K562 (cell line): ENCODE results near the gene GOLT1A. TPM values are rescaled to one million over a fixed set of nuclear protein-coding genes. Genes with fewer than 3 reads are reported as not detected.

Source experiments
- CLOCK ChIP-seq: fragments of 250-450 bp; sonication (Bioruptor Pico); IDR thresholded peaks from 2 replicates; pipeline ENCODE4 v1.4.0; 2020; ENCODE audit warnings: mild to moderate bottlenecking, moderate library complexity, borderline replicate concordance
- DEAF1 ChIP-seq: fragments of 450-650 bp; formaldehyde crosslinking; IDR thresholded peaks from 2 replicates; pipeline ENCODE4 v1.4.0; 2020; ENCODE audit warnings: mild to moderate bottlenecking, moderate library complexity
- E4F1 ChIP-seq: fragments of 250-450 bp; sonication (Bioruptor Pico); IDR thresholded peaks from 2 replicates; pipeline ENCODE4 v1.5.0; 2021; ENCODE audit warnings: mild to moderate bottlenecking, borderline replicate concordance
- ELK3 ChIP-seq: fragments of 450-650 bp; formaldehyde crosslinking; IDR thresholded peaks from 2 replicates; pipeline ENCODE4 v1.4.0; 2020; ENCODE audit warnings: mild to moderate bottlenecking
- MXD1 ChIP-seq: fragments of 250-450 bp; sonication (Bioruptor Pico); IDR thresholded peaks from 2 replicates; pipeline ENCODE4 v1.8.0; 2021; ENCODE audit warnings: borderline replicate concordance, mild to moderate bottlenecking, moderate library complexity; ENCODE audit not compliant: poor library complexity, severe bottlenecking
- PCBP2 ChIP-seq: fragments of 200-400 bp; formaldehyde crosslinking; IDR thresholded peaks from 2 replicates; pipeline ENCODE4 v1.6.1; 2018; ENCODE audit warnings: low read length, low read depth, mild to moderate bottlenecking, moderate library complexity; ENCODE audit not compliant: poor library complexity, severe bottlenecking
- PRMT5 ChIP-seq: sonication (generic); formaldehyde crosslinking; IDR thresholded peaks from 2 replicates; pipeline ENCODE4 v1.5.0; 2020; ENCODE audit warnings: missing genetic modification reagents
- RBM39 ChIP-seq: fragments of 200-400 bp; formaldehyde crosslinking; optimal IDR thresholded peaks from 2 replicates; pipeline ENCODE3; 2018; ENCODE audit warnings: low read depth, low read length
- RHOXF2B ChIP-seq: fragments of 250-450 bp; sonication (Bioruptor Pico); conservative IDR thresholded peaks from 2 replicates; pipeline ENCODE4 v1.5.1; 2021
- THRB ChIP-seq: fragments of 450-650 bp; formaldehyde crosslinking; conservative IDR thresholded peaks from 2 replicates; pipeline ENCODE4 v1.4.0; 2022; ENCODE audit warnings: mild to moderate bottlenecking, missing genetic modification characterization
- YBX1 ChIP-seq: fragments of 450-650 bp; IDR thresholded peaks from 2 replicates; pipeline ENCODE4 v1.7.1; 2016; ENCODE audit warnings: mild to moderate bottlenecking
- ZBED1 ChIP-seq: IDR thresholded peaks from 2 replicates; pipeline ENCODE4 v1.6.1; 2014
- ZBTB9 ChIP-seq: fragments of 450-650 bp; formaldehyde crosslinking; IDR thresholded peaks from 2 replicates; pipeline ENCODE4 v1.4.0; 2020; ENCODE audit warnings: mild to moderate bottlenecking, moderate library complexity
- ZNF174 ChIP-seq: fragments of 250-450 bp; sonication (Bioruptor Pico); IDR thresholded peaks from 2 replicates; pipeline ENCODE4 v1.4.0; 2020; ENCODE audit warnings: mild to moderate bottlenecking
- ZNF239 ChIP-seq: fragments of 250-450 bp; sonication (Bioruptor Pico); IDR thresholded peaks from 2 replicates; pipeline ENCODE4 v1.4.0; 2020; ENCODE audit warnings: mild to moderate bottlenecking
- ZNF583 ChIP-seq: fragments of 250-450 bp; sonication (Bioruptor Pico); IDR thresholded peaks from 2 replicates; pipeline ENCODE4 v1.4.0; 2020
- ZNF644 ChIP-seq: fragments of 200-800 bp; sonication (Bioruptor generic); IDR thresholded peaks from 2 replicates; pipeline ENCODE4 v1.6.1; 2016; ENCODE audit warnings: low read depth, missing genetic modification characterization, missing compliant biosample characterization
- polyA plus RNA-seq, 8 experiments: library from polyadenylated mRNA; depleted of rRNA in 4 of 8; stranded (reverse) in 5 of 8; unstranded in 3 of 8; fragments of >200 nt; fragmentation: Nextera tagmentation in 2 of 8; fragmentation: Illumina TruSeq in 1 of 8; extraction: Ambion mirVana in 2 of 8; extraction: Trizol in 1 of 8; gene quantifications; 2 replicates each; pipeline versions ENCODE4 v1.2.1 to v1.2.3, GENCODE V29; 2011 to 2014; ENCODE audit warnings: inconsistent platforms in 1 of 8, missing spikeins in 1 of 8
- total RNA-seq, 7 experiments: library from RNA; depleted of rRNA in 6 of 7; stranded (reverse); fragments of >200 nt in 6 of 7; fragmentation: Illumina TruSeq in 2 of 7; extraction: Trizol in 2 of 7; gene quantifications; 2 replicates each; pipeline versions ENCODE4 v1.2.1 to v1.2.3, GENCODE V29; 2011 to 2021; ENCODE audit warnings: low replicate concordance in 1 of 7

The GOLT1A gene
- total and polyA plus RNA-seq, 9 of the 15 experiments (the other 6 are each of a cell fraction or from before 2014, with no cell fraction given), result not detected

GRCh38 chr1:204171751-204172178, 42.0 kb downstream of the GOLT1A start (continued):
- TF ChIP-seq THRB (CRISPR knock-in tag), result peak; percentile 87
- TF ChIP-seq ZNF583 (CRISPR knock-in tag), result peak; percentile 97
- 0 out of 2 replicates have a peak, but pooled peaks have one; percentile 79 for TF ChIP-seq ZNF174
- no peak for TF ChIP-seq PCBP2
- TF ChIP-seq DEAF1 (CRISPR knock-in tag), result peak; percentile 60
- TF ChIP-seq CLOCK (CRISPR knock-in tag), result peak; percentile 88; the same call in 1 of the 2 replicates
- TF ChIP-seq ZNF644 (tag), result peak; percentile 86; the same call in 1 of the 2 replicates
- peak; percentile 91 for TF ChIP-seq ELK3 (CRISPR knock-in tag)
- no peak for TF ChIP-seq YBX1
- TF ChIP-seq RHOXF2B (CRISPR knock-in tag), result 0 out of 2 replicates have a peak, but pooled peaks have one; percentile 41
- TF ChIP-seq ZBED1, result no peak
- no peak for TF ChIP-seq RBM39
- TF ChIP-seq ZNF239 (CRISPR knock-in tag), result peak; percentile 87
- peak; percentile 96 for TF ChIP-seq ZBTB9
- TF ChIP-seq E4F1 (CRISPR knock-in tag), result no peak
- no peak for TF ChIP-seq PRMT5
- no peak for TF ChIP-seq MXD1 (CRISPR knock-in tag)
